ENCODE data around the gene JAKMIP2.

The JAKMIP2 gene

DNA sequence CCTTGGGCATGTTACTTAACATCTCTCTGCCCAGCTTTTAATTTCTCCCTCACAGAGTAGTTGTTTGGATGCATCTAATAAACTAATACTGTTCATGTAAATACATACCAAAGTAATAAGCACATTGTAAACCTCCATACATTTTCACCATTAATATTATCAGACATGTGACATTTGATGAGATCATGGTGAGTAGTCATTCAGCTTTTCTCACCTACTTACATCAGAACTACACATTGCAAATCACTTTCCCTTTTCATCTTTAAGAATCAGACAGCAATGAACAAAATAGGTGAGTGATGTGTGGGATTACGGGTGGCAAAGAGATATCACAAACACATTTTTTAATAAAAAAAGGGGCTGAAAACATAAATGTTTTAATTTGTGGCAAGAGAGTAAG lies 89.3 kb downstream of the JAKMIP2 start:
- no peak for DNase-seq

DNA sequence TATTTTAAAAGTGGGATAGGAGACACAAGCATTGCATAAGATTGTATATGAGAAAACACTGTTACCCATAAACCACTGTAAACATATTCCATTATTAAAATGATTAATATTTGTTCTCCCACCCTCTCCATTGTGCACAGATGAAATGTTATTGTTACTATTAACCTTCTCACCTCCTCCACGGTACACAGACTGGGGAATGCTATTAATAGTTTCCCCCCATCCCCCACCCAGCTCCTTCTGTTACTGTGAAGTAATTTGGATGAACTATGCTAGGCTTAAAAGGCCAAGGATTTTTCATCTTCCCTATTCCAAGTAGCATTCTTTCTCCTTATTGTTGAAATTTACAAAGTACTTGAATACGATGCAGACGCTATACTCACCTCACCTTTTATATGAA lies 91.4 kb downstream of the JAKMIP2 start:
- DNase-seq, result no peak

DNA sequence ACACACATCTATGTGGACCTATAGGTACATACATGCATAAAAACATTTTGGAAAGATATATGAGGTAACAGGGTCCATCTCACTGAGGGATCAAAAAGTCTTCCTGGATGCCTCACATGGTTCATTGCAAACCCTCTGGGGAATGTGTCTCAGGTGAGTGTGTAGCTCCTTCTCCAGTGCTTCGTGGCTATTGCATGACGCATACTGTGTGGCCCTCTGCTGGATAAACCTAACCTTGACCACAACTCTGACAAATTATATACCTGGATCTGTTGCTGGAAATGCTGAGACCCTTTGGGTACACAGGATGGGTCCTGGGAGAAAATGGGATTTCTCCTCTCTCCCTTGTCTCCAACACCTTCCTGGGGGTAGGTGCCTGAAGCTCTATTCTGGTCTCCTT lies 91.9 kb downstream of the JAKMIP2 start:
- no peak for DNase-seq

DNA sequence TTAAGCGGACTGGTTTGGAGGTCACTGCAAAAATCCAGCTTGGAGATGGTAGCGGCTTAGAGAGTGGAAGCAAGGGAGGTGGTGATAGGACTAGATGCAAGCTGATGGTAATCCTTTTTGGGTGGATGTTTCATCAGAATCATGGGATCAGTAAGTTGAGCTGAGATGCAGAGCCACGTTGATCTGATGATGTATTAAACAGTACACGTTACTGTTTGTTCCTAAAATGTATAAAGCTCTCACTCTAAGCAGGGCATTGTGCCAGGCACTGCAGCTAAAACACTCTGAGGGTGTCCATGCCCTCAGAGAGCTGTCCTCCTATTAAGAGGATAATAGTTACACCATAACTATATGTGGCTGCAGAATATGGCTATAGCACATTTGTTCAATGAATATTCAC lies 93.1 kb downstream of the JAKMIP2 start:
- DNase-seq, result no peak

DNA sequence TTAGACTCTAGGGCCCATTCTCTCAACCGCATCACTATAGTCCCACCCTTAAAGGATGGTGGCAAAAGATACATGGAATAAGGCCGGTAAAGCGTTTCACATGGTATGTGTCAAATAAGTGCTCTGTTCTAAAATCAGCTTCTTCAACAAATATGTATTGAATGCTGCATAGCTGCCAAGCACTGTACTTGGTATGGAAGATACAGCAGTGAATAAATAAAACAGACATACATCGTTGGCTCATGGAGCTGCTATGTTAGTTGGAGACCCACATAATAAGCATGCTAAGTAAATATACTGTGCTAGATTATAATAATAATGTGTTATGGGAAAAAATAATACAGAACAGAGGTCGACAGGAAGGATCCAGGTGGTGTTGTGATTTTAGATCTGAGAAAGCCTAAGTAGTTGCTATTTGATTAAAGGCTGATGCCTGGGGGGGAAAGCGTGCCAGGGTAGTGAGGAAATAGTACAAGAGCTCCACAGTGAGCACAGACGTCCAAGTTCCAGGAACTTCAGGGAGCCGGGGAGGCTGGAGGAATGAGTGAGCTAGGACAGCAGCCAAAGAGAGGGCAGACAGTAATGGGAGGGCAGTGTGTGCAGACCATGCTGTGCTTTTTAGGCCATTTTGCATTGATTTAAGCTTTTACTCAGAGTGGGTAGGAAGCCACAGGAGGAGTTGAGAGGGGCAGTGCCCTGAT lies 93.7 kb downstream of the JAKMIP2 start:
- DNase-seq, result no peak

DNA sequence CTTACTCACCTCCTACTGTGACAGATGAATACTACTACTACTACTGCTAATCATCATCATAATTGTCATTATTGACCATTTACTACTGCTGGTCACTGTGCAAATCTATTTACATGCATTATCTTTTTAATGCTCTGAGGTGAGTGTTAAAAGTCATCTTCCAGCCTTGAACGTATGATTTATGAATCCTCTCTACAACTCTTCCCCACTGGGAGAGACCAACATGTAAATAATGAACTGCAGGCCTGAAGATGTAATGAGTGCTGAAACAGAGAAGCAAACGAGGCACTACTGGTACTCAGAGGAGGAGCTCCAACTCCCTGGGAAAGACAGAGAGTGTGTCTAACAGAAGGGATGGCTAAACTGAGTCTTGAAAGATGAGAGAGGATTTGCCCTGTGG lies 95.4 kb downstream of the JAKMIP2 start:
- DNase-seq, result no peak

DNA sequence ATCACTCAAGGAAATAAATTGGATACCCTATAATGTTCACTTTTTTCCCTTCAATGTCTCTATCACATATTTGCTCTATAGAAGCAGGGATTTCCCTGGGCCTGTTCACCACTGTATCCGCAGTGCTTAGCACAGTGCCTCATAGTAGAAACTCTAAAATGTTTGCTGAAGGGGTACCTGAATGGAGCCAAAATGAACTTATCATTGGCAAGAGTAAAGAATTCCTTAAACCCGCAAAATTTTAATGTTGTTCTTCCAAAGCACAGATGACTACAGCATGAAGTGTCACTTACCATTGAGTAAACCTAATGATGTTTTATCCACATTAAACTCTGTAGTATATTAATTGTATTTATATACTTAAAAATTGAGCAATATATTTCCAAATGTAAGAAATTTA lies 96.1 kb downstream of the JAKMIP2 start:
- DNase-seq, result no peak

DNA sequence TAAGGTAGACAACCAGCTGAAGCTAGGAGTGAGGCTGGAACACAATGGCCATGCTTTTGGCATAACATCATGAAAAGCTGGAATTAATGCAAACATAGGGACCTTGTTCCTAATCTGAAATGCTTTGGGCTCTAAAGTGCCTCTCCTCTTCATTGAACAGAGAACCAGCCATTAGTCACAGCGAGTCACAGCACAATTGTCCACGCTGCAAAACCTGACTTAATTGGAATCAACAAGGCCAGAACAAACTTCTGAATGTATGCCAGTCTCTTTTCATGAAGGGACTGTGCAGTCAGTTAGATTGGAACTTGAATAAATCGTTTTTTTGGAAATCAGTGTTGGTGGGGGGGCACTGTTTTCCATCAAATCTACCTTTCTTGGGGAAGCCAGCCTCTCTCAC lies 96.5 kb downstream of the JAKMIP2 start:
- no peak for DNase-seq

DNA sequence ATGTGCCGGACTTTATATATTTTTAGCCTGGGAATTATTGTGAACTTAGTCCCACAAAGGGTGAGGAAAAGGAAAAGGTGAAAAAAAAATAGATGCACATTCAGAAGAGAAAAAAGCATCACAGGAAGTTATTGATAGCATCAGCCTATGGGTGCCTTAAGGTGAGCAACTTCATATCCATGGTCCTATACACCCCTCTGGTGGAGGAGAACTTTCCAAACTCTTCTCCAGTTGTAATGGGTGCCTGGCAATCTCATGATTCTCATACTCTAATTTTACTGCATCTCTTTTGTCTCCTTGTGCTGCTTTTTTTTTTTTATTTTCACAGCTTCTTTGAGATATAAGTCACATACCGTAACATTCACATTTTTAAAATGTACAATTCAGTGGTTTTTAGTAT lies 107.4 kb downstream of the JAKMIP2 start:
- DNase-seq, result no peak

DNA sequence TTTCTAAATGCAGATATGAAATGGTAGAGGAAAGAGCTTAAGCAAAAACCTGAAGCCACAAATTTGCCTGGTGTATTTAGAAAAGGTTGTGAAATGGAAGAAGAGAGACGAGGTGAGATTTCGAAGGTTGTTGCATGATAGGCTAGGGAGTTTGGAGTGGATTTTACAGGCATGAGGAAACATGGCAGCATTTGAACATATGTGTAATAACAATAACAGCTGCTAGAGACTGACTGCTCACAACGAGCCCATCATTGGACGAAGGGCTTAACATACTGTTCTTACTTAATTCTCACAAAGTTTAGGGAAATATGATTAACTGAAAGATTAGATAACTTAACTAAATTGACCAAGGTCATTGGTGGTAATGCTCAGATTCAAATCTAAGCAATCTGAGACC lies 108.1 kb downstream of the JAKMIP2 start:
- no peak for DNase-seq

DNA sequence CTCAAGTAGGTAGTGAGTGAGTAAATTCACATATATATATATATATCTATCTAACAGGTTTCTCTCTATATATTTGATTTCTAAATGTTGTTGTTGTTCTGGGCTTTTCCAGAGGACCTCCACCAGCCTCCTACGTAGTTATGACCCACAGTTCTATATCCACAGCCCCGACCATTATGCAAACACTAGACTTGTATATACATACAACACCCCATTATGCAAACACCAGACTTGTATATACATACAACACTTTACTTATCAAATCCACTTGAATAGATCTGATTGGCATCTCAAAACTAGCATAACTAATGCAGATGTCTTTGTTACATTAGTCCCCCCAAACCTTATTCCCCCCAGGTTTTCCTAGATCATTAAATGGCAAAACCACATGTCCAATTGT lies 108.7 kb downstream of the JAKMIP2 start:
- DNase-seq, result no peak

DNA sequence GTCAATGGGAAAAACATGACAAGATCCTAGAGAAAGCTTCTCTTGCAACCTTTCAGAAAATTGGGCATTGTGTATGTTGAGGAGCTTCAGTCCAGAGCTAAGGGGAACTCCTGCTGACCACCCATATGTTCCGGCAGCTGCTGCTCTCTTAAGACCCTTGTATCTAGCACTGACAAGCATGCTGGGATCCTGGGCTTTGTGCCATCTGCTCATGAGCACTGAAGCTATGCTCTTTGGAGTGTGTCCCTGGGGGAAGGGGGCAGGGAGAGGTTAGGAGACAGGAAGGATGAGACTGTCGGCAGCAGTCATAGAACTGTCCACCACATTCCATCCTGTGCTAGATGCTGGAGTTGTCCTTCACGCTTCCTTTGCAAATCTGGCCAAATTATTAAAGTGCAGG lies 109.3 kb downstream of the JAKMIP2 start:
- DNase-seq, result no peak

DNA sequence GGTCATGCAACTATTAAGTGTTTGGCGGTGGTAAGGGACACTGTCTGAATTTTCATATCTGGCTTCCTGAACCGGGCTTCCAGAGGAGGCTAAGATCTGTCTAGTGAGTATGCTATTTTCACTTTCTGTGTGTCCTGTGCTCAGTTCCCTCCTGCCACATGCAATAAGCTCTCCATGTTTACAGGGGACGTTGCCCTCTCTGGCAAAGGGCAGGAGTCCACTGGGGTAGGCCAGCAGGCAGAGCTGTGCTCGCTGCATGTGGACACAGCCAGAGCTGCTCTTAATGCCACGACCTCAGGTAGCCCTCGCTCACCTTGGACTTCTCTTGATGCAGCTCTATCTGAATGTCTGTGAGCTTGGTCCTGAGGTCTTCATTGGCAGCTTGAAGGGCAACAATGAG lies 111.2 kb downstream of the JAKMIP2 start:
- DNase-seq, result no peak

DNA sequence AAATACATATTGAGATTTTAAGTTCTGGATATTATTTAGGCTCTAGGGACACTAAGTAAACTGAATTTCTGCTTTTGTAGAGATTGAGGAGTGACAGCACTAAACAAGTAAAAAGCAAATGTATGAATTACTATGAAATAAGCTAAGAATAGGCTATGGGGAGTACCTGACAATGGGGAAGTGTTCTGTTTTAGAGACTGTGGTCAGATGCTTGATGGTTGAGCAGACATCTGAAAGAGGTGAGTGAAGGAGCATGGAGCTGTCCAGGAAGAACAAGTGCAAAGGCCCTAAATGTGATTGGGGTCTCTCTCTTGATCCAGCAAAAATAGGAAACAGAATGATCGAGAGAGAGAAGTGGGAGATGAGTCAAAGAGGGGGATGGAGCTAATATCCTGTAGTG lies 111.7 kb downstream of the JAKMIP2 start:
- no peak for DNase-seq

DNA sequence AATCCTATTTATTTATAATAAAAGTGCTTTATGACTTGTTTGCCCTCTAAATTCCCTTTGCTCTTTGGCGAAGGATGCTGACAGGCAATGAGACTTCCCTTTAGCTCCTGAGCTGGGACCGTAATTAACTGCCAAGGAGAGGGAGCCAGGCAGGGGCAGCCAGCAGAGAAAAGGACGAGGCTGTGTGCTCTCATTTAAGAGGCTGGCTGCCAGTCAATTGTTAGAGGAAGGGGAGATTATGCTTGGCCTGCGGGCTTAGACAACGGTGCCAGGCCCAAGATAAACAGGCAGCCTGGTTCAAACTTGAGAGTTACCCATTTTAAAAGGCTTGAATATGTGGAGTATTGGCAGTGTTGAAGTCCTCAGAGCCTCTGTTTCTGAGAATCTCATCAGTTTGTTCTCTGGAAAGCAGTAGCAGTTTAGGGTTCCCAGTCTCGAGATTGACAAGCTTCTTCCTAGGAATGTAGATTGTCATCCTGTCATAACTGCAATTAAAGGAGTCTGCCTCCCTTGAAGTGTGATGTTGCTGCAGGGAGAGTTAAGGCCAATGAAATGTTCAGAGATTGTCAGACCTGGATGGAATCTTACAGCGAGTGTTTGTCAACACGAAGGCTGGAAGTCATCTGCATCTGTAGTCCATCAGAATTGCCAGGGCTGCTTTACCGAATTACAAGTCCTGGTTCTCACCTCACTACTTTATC lies 113.2 kb downstream of the JAKMIP2 start:
- DNase-seq, result no peak

DNA sequence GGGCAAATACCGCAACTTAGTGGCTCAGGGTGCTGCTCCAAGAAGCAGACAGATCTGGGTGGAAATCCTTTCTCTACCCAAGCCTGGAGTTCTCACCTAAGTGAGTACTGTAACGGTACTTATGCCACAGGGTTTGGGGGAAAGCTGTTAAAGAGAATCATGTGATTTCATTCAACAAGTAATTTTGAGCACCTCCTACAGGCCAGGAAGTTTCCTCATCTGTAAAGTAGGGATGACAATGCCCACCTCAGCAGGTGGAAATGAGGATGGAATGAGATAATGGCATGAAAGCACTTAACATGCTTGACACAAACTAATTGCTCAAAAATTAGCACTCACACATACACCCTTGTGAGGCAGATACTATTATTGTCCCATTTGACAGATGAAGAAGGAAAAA lies 114.1 kb downstream of the JAKMIP2 start:
- no peak for DNase-seq

DNA sequence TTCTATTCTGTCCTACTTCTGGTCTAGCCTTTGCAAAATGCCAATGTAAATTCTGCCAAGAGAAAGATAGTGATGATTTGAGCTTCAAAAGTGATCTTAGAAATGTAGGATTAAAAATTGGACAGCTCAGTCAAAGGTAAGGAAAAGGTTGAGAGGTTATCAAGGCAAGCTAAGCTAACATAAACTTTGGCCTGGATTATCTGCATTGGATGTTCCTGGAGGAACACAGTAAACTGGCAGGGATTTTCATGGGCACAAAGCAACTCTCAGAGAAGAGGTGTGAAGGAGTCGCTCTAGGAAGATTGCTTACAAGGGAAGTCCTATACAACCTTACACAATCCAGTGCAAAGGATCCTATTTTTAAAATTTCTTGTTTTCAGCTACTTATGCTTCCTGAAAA lies 115.2 kb downstream of the JAKMIP2 start:
- DNase-seq, result no peak

DNA sequence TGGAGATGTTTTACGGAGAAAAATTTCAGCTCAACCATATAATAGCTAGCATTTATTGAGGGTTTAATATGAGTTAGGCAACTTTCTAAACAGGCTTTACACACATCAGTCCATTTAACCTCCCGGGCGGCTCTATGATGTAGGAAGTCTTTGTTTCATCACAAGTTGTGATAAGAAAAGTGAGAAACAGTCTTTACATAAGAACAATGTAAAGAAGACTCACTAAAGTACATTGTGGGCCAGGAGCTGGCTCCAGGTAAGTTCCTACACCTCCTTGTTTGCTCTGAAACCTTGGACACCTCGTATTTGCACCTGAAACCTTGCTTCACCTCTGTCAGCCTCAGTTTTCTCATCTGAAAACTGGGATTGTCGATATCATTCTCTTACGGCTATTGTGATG lies 116.1 kb downstream of the JAKMIP2 start:
- DNase-seq, result no peak

DNA sequence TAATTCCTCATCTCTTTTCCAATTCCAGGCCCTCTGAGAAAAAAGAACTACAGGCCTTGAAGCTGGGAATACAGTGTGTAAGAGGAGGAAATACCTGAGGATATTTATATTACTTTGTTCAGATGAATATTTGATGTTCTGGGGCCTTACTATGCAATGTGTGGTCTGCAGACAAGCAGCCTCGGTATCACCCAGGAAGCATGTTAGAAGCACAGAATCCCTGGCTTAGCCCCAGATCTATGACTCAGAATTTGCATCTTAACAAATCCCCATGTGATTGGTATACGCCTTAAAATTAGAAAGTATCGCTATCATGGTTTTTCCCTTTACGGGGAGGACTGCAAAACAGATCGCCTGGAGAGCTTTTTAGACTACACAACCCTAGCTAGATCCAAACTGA lies 121.0 kb downstream of the JAKMIP2 start:
- no peak for DNase-seq

DNA sequence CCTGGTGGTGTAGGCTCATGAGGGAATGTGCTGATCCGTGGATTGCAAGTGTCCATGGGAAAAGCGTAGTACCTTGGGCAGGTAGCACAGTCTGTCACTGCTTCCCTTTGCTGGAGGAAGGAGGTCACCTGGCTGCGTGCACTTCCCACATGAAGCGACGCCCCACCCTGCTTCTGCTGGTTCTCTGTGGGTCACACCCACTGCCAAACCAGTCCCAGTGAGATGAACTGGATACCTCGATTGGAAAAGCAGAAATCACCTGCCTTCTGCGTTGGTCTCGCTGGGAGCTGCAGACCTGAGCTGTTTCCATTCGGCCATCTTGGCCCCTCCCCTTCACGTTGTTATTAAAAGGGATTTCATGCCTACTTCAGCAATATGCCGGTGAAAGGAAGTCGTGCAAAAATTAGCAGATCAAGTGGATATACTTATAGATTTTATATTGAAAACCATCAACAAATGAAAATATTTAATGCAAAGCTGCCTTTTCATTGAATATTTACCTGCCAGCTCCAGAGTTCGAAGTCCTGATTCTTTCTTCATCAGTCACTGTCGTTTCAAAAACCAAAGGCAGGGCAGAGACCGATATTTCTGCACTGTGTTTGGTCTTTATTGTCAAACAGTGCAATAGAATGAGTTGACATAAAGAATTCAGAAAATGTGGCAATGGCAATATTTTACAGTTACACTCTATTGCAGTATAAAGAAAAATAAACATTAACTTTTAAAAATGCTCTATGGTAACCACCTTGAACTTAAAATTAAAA lies 123.2 kb downstream of the JAKMIP2 start:
- no peak for DNase-seq

DNA sequence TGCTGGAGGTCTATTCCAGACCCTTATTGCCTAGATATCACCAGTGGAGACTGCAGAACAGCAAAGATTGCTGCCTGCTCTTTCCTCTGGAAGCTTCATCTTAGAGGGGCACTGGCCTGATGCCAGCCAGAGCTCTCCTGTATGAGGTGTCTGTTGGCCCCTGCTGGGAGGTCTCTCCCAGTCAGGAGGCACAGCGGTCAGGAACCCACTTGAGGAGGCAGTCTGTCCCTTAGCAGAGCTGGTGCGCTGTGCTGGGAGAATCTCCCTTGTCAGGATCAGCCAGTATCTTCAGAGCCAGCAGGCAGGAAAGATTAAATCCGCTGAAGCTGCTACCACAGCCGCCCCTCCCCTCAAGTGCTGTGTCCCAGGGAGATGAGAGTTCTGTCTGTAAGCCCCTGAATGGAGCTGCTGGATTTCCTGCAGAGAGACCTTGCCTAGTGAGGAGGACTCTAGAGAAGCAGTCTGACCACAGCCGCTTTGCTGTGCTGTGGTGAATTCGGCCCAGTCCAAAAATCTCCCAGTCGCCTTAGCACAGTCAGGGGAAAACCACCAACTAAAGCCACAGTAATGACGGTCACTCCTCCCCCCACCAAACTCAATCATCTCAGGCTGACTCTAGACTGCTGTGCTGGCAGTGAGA lies 124.1 kb downstream of the JAKMIP2 start:
- no peak for DNase-seq

DNA sequence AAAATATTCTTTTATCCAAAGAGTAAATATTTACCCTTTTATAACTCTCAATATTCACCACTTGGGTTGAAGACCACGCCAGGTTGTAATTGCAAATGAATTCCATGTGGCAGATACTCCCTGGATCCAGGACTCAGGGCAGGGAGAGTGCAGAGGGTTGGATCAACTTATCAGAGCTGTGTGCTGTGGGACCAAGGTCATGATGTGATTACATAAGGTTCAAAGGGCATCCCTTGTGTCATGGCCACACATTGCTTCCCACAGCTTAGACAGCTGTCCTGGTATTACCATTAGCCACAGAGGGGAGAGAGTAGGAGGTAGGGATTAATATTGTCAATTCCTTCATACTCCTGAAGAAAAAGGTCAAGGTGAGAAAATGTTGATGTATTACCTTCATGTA lies 133.9 kb downstream of the JAKMIP2 start:
- no peak for DNase-seq

DNA sequence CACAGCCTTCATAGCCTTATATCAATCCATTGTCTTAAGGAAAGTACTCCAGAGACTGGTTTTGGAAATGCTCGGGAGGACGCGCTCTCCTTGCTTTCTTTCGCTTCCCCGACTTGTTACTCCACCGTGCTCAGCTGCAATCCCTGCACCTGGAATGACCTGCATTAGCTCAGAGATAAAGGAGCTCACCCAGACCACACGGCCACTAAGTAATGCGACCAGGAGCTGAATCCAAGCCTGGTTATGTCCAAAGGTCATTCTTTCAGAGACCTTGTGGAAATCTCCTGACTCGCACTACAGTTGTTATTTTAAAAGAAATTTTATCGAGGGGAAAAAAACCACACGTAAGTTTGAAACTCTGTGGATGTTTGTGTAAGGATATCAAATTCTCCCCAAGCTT lies 137.3 kb downstream of the JAKMIP2 start:
- DNase-seq, result no peak

DNA sequence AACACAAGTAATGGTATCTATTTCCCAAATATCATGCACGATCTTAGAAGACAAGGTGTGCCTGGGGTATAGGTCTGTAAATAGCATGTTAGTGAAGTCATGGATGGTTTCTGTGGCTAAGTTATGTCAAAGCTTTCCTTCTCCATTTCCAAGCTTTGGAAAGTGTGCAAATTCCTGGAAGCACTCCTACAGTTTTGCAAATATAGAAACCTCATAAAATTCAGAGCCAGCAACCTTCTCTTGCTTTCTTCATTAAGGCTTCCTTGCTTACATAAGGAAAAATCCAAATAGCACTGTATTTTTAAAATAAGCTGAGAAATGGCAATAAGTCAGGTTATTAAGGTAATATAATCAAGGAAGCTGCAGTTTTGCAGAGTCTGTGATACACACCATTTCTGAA lies 138.1 kb downstream of the JAKMIP2 start:
- no peak for DNase-seq
